GM19025 (cell line): ENCODE measurements around the gene SLC25A17.
"Not testable (repeated sequence)": the region's sequence is repeated elsewhere in the genome, so short reads cannot be mapped to it uniquely, and the experiment has no call there.

Source experiments
- ATAC-seq: cut with Tn5 transposase; IDR thresholded peaks from one replicate; pipeline ENCODE4 v1.9.1; 2021; ENCODE audit warnings: mild to moderate bottlenecking, low read depth, moderate library complexity; ENCODE audit not compliant: unreplicated experiment

Gene SLC25A17

DNA sequence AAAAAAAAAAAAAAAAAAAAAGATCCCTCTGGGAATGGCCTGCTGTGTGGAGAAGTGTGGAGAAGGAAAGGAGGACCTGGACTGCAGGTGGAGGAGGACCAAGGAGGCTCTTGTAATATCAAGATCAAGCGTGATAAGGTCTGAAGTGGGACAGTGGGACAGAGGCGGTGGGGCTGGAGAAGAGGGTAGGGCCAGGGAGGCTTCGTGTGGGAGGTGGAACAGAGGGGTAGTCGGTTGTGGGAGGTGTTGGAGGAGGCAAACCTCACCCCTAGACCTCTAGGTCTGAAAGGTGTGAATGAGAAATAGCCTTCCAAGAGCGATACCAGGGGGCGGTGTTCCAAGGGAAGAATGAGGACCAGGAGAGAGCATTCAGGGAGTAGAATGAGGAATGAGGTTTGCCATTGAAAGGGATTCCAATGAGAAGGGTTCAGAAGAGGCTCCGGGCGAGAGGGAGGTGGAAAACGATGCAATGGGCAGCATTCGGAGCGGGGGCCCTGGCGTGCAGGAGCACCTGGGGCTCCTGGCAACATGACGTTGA is 95.7 kb downstream of the SLC25A17 start:
- no peak for ATAC-seq

- ATAC-seq = no peak
These were observed 97.9 kb downstream of the SLC25A17 start for GRCh38 chr22:40721266-40721665.

GRCh38 chr22:40720538-40721256 is 98.4 kb downstream of the SLC25A17 start:
- ATAC-seq = no peak

- ATAC-seq = not testable (repeated sequence)
These were observed 99.0 kb downstream of the SLC25A17 start for GRCh38 chr22:40720156-40720537.
